K562 (cell line): ENCODE data around the gene ORC5. TPM values are rescaled to one million over a fixed set of nuclear protein-coding genes. Genes with fewer than 3 reads are reported as not detected.

ENCODE experiments used
- ETV1 ChIP-seq: fragments of 450-650 bp; conservative IDR thresholded peaks from 2 replicates; pipeline ENCODE4 v1.6.1; 2016; ENCODE audit warnings: missing genetic modification characterization, control low read depth, low read depth, missing compliant biosample characterization
- MIER1 ChIP-seq: fragments of 450-650 bp; IDR thresholded peaks from 2 replicates; pipeline ENCODE4 v1.6.1; 2016; ENCODE audit warnings: antibody characterized with exemption, mild to moderate bottlenecking, low read depth
- POLR2H ChIP-seq: IDR thresholded peaks from 2 replicates; pipeline ENCODE4 v1.6.1; 2016; ENCODE audit warnings: missing genetic modification characterization, low read depth, mild to moderate bottlenecking, control low read depth, missing compliant biosample characterization, moderate library complexity
- SMARCA5 ChIP-seq: fragments of 450-650 bp; IDR thresholded peaks from 2 replicates; pipeline ENCODE4 v1.6.1; 2016
- SRSF1 ChIP-seq: fragments of 200-400 bp; formaldehyde crosslinking; IDR thresholded peaks from 2 replicates; pipeline ENCODE4 v1.6.1; 2017; ENCODE audit warnings: mild to moderate bottlenecking, low read depth, low read length, moderate library complexity
- YY1 ChIP-seq, 3 experiments: IDR thresholded peaks; 2 replicates each; pipeline ENCODE4 v1.6.1; 2011; ENCODE audit warnings: low read length in 2 of 3, mild to moderate bottlenecking in 2 of 3, moderate library complexity in 2 of 3, borderline replicate concordance in 1 of 3, control low read depth in 1 of 3, low read depth in 1 of 3; ENCODE audit not compliant: insufficient read depth in 3 of 3, insufficient replicate concordance in 2 of 3, control insufficient read depth in 1 of 3, insufficient read length in 1 of 3; ENCODE audit errors: extremely low read depth in 1 of 3
- ZNF408 ChIP-seq: fragments of 250-450 bp; sonication (Bioruptor Pico); IDR thresholded peaks from 2 replicates; pipeline ENCODE4 v1.4.0; 2020; ENCODE audit warnings: low read depth, mild to moderate bottlenecking, moderate library complexity
- polyA plus RNA-seq, 8 experiments: library from polyadenylated mRNA; depleted of rRNA in 4 of 8; stranded (reverse) in 5 of 8; unstranded in 3 of 8; fragments of >200 nt; fragmentation: Nextera tagmentation in 2 of 8; fragmentation: Illumina TruSeq in 1 of 8; extraction: Ambion mirVana in 2 of 8; extraction: Trizol in 1 of 8; gene quantifications; 2 replicates each; pipeline versions ENCODE4 v1.2.1 to v1.2.3, GENCODE V29; 2011 to 2014; ENCODE audit warnings: inconsistent platforms in 1 of 8, missing spikeins in 1 of 8
- total RNA-seq, 7 experiments: library from RNA; depleted of rRNA in 6 of 7; stranded (reverse); fragments of >200 nt in 6 of 7; fragmentation: Illumina TruSeq in 2 of 7; extraction: Trizol in 2 of 7; gene quantifications; 2 replicates each; pipeline versions ENCODE4 v1.2.1 to v1.2.3, GENCODE V29; 2011 to 2021; ENCODE audit warnings: low replicate concordance in 1 of 7
- TF ChIP-seq, protein P1 (sequence below), 2 experiments: fragments of 450-650 bp in 1 of 2; sonication (generic) in 1 of 2; formaldehyde crosslinking in 1 of 2; IDR thresholded peaks; 2 replicates each; pipeline versions ENCODE4 v1.7.1 to v1.9.0; 2016 to 2022; ENCODE audit warnings: inconsistent platforms in 1 of 2, mild to moderate bottlenecking in 1 of 2, missing genetic modification reagents in 1 of 2
- TF ChIP-seq, protein P2 (sequence below): sonication (generic); formaldehyde crosslinking; IDR thresholded peaks from 2 replicates; pipeline ENCODE4 v1.5.0; 2020; ENCODE audit warnings: missing genetic modification reagents
- TF ChIP-seq, protein P3 (sequence below): sonication (generic); formaldehyde crosslinking; IDR thresholded peaks from 2 replicates; pipeline ENCODE4 v1.8.1; 2022; ENCODE audit warnings: missing genetic modification reagents
- TF ChIP-seq, protein P4 (sequence below): fragments of 250-450 bp; sonication (Bioruptor Pico); IDR thresholded peaks from 2 replicates; pipeline ENCODE4 v1.4.0; 2020; ENCODE audit warnings: mild to moderate bottlenecking, moderate library complexity, borderline replicate concordance

The ORC5 gene
- total and polyA plus RNA-seq, 9 of the 15 experiments (the other 6 are each of a cell fraction or from before 2014, with no cell fraction given): 29.8 to 136 (median 54.8) TPM

DNA sequence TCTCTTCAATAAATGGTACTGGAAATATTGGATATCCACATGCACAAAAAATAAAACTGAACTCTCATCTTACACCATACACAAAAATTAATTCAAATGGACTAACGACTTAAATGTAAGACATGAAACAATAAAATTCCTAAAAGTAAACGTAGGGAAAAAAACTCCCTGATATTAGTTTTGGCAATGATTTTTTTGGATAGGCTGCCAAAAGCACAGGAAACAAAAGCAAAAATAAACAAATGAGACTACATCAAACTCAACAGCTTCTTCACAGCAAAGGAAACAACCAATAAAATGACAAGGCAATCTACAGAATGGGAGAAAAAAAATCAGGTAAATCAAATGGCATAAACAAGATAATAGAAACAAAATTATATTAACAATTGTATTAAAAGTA is 65.7 kb downstream of the ORC5 start (continued):
- TF ChIP-seq, protein P1, sequence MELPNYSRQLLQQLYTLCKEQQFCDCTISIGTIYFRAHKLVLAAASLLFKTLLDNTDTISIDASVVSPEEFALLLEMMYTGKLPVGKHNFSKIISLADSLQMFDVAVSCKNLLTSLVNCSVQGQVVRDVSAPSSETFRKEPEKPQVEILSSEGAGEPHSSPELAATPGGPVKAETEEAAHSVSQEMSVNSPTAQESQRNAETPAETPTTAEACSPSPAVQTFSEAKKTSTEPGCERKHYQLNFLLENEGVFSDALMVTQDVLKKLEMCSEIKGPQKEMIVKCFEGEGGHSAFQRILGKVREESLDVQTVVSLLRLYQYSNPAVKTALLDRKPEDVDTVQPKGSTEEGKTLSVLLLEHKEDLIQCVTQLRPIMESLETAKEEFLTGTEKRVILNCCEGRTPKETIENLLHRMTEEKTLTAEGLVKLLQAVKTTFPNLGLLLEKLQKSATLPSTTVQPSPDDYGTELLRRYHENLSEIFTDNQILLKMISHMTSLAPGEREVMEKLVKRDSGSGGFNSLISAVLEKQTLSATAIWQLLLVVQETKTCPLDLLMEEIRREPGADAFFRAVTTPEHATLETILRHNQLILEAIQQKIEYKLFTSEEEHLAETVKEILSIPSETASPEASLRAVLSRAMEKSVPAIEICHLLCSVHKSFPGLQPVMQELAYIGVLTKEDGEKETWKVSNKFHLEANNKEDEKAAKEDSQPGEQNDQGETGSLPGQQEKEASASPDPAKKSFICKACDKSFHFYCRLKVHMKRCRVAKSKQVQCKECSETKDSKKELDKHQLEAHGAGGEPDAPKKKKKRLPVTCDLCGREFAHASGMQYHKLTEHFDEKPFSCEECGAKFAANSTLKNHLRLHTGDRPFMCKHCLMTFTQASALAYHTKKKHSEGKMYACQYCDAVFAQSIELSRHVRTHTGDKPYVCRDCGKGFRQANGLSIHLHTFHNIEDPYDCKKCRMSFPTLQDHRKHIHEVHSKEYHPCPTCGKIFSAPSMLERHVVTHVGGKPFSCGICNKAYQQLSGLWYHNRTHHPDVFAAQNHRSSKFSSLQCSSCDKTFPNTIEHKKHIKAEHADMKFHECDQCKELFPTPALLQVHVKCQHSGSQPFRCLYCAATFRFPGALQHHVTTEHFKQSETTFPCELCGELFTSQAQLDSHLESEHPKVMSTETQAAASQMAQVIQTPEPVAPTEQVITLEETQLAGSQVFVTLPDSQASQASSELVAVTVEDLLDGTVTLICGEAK (IDR thresholded peaks at IDR 0.05): no peak
- TF ChIP-seq, protein P1 (CRISPR knock-in tag; IDR thresholded peaks at IDR 0.05): no peak
- TF ChIP-seq SRSF1: no peak
- no peak for TF ChIP-seq YY1 (IDR thresholded peaks at IDR 0.05; ENCODE audit: borderline replicate concordance in 1 of 3, control insufficient read depth in 1 of 3, extremely low read depth in 1 of 3, insufficient read depth in 3 of 3, insufficient read length in 1 of 3, insufficient replicate concordance in 2 of 3, low read depth in 1 of 3, low read length in 2 of 3)
- TF ChIP-seq, protein P2, sequence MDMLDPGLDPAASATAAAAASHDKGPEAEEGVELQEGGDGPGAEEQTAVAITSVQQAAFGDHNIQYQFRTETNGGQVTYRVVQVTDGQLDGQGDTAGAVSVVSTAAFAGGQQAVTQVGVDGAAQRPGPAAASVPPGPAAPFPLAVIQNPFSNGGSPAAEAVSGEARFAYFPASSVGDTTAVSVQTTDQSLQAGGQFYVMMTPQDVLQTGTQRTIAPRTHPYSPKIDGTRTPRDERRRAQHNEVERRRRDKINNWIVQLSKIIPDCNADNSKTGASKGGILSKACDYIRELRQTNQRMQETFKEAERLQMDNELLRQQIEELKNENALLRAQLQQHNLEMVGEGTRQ (CRISPR knock-in tag): no peak
- TF ChIP-seq MIER1: no peak
- TF ChIP-seq, protein P3, sequence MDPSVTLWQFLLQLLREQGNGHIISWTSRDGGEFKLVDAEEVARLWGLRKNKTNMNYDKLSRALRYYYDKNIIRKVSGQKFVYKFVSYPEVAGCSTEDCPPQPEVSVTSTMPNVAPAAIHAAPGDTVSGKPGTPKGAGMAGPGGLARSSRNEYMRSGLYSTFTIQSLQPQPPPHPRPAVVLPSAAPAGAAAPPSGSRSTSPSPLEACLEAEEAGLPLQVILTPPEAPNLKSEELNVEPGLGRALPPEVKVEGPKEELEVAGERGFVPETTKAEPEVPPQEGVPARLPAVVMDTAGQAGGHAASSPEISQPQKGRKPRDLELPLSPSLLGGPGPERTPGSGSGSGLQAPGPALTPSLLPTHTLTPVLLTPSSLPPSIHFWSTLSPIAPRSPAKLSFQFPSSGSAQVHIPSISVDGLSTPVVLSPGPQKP (CRISPR knock-in tag): no peak
- no peak for TF ChIP-seq ZNF408 (CRISPR knock-in tag)
- TF ChIP-seq SMARCA5: no peak
- TF ChIP-seq POLR2H (tag): no peak
- TF ChIP-seq ETV1 (tag): no peak
- TF ChIP-seq, protein P4, sequence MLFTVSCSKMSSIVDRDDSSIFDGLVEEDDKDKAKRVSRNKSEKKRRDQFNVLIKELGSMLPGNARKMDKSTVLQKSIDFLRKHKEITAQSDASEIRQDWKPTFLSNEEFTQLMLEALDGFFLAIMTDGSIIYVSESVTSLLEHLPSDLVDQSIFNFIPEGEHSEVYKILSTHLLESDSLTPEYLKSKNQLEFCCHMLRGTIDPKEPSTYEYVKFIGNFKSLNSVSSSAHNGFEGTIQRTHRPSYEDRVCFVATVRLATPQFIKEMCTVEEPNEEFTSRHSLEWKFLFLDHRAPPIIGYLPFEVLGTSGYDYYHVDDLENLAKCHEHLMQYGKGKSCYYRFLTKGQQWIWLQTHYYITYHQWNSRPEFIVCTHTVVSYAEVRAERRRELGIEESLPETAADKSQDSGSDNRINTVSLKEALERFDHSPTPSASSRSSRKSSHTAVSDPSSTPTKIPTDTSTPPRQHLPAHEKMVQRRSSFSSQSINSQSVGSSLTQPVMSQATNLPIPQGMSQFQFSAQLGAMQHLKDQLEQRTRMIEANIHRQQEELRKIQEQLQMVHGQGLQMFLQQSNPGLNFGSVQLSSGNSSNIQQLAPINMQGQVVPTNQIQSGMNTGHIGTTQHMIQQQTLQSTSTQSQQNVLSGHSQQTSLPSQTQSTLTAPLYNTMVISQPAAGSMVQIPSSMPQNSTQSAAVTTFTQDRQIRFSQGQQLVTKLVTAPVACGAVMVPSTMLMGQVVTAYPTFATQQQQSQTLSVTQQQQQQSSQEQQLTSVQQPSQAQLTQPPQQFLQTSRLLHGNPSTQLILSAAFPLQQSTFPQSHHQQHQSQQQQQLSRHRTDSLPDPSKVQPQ: no peak
